Measurements from ENCODE around the gene CCIN. TPM values are rescaled to one million over a fixed set of nuclear protein-coding genes. Genes with fewer than 3 reads are reported as not detected.

CCIN gene
- total and polyA plus RNA-seq, 2 of the 13 experiments (the other 11 are each of a cell fraction or from before 2014, with no cell fraction given), result not detected

- TF ChIP-seq, protein P1, sequence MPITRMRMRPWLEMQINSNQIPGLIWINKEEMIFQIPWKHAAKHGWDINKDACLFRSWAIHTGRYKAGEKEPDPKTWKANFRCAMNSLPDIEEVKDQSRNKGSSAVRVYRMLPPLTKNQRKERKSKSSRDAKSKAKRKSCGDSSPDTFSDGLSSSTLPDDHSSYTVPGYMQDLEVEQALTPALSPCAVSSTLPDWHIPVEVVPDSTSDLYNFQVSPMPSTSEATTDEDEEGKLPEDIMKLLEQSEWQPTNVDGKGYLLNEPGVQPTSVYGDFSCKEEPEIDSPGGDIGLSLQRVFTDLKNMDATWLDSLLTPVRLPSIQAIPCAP (CRISPR knock-in tag; IDR thresholded peaks at IDR 0.05; ENCODE audit: low read depth), result no peak
- TF ChIP-seq PPARG (CRISPR knock-in tag; conservative IDR thresholded peaks at IDR 0.05) (0 out of 2 replicates have a peak, but pooled peaks have one; percentile 6), SSRP1 (CRISPR knock-in tag; IDR thresholded peaks at IDR 0.05) (no peak), SRY (CRISPR knock-in tag; IDR thresholded peaks at IDR 0.05) (no peak), PAWR (CRISPR knock-in tag; IDR thresholded peaks at IDR 0.05; ENCODE audit: borderline replicate concordance) (peak; percentile 87; the same call in 1 of the 2 replicates), KLF9 (CRISPR knock-in tag; IDR thresholded peaks at IDR 0.05; ENCODE audit: low read depth) (no peak), EP300 (IDR thresholded peaks at IDR 0.05; ENCODE audit: low read depth in 2 of 2, low read length in 2 of 2) (0 out of 4 replicates have a peak, but pooled peaks of 1 of the 2 experiments have one; percentile 8), EP300 (CRISPR knock-in tag; IDR thresholded peaks at IDR 0.05; ENCODE audit: borderline replicate concordance) (no peak; the same call in 1 of the 2 replicates), ZMYM2 (CRISPR knock-in tag; IDR thresholded peaks at IDR 0.05) (peak; percentile 59), ZBTB10 (CRISPR knock-in tag; IDR thresholded peaks at IDR 0.05; ENCODE audit: borderline replicate concordance) (peak; percentile 69), ZGPAT (CRISPR knock-in tag; IDR thresholded peaks at IDR 0.05) (peak; percentile 83)
- TF ChIP-seq, protein P2, sequence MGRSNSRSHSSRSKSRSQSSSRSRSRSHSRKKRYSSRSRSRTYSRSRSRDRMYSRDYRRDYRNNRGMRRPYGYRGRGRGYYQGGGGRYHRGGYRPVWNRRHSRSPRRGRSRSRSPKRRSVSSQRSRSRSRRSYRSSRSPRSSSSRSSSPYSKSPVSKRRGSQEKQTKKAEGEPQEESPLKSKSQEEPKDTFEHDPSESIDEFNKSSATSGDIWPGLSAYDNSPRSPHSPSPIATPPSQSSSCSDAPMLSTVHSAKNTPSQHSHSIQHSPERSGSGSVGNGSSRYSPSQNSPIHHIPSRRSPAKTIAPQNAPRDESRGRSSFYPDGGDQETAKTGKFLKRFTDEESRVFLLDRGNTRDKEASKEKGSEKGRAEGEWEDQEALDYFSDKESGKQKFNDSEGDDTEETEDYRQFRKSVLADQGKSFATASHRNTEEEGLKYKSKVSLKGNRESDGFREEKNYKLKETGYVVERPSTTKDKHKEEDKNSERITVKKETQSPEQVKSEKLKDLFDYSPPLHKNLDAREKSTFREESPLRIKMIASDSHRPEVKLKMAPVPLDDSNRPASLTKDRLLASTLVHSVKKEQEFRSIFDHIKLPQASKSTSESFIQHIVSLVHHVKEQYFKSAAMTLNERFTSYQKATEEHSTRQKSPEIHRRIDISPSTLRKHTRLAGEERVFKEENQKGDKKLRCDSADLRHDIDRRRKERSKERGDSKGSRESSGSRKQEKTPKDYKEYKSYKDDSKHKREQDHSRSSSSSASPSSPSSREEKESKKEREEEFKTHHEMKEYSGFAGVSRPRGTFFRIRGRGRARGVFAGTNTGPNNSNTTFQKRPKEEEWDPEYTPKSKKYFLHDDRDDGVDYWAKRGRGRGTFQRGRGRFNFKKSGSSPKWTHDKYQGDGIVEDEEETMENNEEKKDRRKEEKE (IDR thresholded peaks at IDR 0.05), result no peak
- TF ChIP-seq, protein P3, sequence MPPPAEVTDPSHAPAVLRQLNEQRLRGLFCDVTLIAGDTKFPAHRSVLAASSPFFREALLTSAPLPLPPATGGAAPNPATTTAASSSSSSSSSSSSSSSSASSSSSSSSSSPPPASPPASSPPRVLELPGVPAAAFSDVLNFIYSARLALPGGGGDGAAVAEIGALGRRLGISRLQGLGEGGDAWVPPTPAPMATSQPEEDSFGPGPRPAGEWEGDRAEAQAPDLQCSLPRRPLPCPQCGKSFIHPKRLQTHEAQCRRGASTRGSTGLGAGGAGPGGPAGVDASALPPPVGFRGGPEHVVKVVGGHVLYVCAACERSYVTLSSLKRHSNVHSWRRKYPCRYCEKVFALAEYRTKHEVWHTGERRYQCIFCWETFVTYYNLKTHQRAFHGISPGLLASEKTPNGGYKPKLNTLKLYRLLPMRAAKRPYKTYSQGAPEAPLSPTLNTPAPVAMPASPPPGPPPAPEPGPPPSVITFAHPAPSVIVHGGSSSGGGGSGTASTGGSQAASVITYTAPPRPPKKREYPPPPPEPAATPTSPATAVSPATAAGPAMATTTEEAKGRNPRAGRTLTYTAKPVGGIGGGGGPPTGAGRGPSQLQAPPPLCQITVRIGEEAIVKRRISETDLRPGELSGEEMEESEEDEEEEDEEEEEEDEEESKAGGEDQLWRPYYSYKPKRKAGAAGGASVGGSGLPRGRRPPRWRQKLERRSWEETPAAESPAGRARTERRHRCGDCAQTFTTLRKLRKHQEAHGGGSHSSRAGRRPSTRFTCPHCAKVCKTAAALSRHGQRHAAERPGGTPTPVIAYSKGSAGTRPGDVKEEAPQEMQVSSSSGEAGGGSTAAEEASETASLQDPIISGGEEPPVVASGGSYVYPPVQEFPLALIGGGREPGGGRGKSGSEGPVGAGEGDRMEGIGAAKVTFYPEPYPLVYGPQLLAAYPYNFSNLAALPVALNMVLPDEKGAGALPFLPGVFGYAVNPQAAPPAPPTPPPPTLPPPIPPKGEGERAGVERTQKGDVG (CRISPR knock-in tag; IDR thresholded peaks at IDR 0.05; ENCODE audit: borderline replicate concordance), result no peak
These were observed 21.5 kb downstream of the CCIN start, which contains the start of gene CLTA (continued) for GRCh38 chr9:36190388-36191289.

Measured in HepG2 (cell line).